Measurements from ENCODE around the gene MEF2D. TPM values are rescaled to one million over a fixed set of nuclear protein-coding genes. Genes with fewer than 3 reads are reported as not detected.

MEF2D gene
- total RNA-seq, 1 experiment from 2014 or later, result 22.3 TPM

DNA sequence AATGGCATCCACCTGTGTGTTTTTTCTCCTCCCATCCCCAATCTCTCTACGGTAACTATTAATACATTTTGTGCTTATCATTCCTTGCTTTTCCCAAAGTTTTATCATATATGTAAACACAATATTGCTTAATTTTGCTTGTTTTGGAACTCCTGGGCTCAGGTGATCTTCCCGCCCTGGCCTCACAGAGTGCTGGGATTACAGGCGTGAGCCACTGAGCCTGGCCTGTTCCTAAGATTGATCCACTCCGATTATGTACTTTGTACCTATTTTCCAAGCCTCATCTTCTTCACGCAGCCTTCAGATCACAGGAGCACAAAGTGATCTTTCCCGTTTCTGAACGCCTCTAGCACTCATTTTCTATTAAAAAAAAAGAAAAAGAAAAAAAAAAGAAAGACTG lies 45.2 kb downstream of the MEF2D start:
- no peak for DNase-seq
- Histone ChIP-seq H3K4me3 (ENCODE audit: low read length) (no peak overlapping the region), H3K4me2 (ENCODE audit: low read depth, low read length, poor library complexity, severe bottlenecking) (no peak overlapping the region), H3K9me3 (ENCODE audit: low read length) (no peaks in the 10 kb centered on the region), H3K79me2 (ENCODE audit: low read length) (no peaks in the 10 kb centered on the region), H3K27me3 (ENCODE audit: low read length) (no peaks in the 10 kb centered on the region), H2AFZ (ENCODE audit: low read length) (no peak overlapping the region), H4K20me1 (ENCODE audit: insufficient read depth, low read depth, low read length) (no peaks in the 10 kb centered on the region), H3K36me3 (ENCODE audit: insufficient read depth, low read length) (no peaks in the 10 kb centered on the region), H3K4me1 (ENCODE audit: low read length) (peaks cover 30% of the 10 kb centered on the region), H3K9ac (ENCODE audit: low read length) (no peak overlapping the region), H3K9me2 (replicated peaks; ENCODE audit: insufficient read depth, low read length) (no peaks in the 10 kb centered on the region), H3K27ac (ENCODE audit: low read length) (no peak overlapping the region)

DNA sequence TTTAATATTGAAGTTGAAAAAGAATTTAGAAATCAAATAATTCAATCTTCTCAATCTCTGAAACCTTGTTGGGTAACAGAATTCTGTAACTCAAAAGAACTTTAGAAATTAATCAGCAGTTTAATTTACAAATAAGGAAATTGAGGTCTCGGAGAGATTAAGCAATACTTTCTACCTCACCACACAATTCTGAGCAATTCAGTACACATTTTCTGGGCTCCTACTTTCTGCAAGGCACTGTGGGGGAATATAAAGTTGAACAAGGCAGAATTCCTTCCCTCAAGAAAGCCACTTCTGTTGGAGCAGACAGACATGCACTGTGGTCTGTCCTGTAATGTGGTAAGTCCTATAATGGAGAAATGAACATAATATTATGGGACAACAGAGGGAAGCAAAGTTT lies 47.7 kb downstream of the MEF2D start:
- Histone ChIP-seq H3K9me3 (ENCODE audit: low read length) (no peaks in the 10 kb centered on the region), H3K4me3 (ENCODE audit: low read length) (no peak overlapping the region), H3K27ac (ENCODE audit: low read length) (no peak overlapping the region), H4K20me1 (ENCODE audit: insufficient read depth, low read depth, low read length) (no peaks in the 10 kb centered on the region), H3K27me3 (ENCODE audit: low read length) (no peaks in the 10 kb centered on the region), H3K4me1 (ENCODE audit: low read length) (peaks cover 30% of the 10 kb centered on the region), H2AFZ (ENCODE audit: low read length) (no peak overlapping the region), H3K9me2 (replicated peaks; ENCODE audit: insufficient read depth, low read length) (no peaks in the 10 kb centered on the region), H3K9ac (ENCODE audit: low read length) (no peak overlapping the region), H3K4me2 (ENCODE audit: low read depth, low read length, poor library complexity, severe bottlenecking) (peak overlapping the region; percentile 3), H3K36me3 (ENCODE audit: insufficient read depth, low read length) (no peaks in the 10 kb centered on the region), H3K79me2 (ENCODE audit: low read length) (no peaks in the 10 kb centered on the region)
- no peak for DNase-seq

DNA sequence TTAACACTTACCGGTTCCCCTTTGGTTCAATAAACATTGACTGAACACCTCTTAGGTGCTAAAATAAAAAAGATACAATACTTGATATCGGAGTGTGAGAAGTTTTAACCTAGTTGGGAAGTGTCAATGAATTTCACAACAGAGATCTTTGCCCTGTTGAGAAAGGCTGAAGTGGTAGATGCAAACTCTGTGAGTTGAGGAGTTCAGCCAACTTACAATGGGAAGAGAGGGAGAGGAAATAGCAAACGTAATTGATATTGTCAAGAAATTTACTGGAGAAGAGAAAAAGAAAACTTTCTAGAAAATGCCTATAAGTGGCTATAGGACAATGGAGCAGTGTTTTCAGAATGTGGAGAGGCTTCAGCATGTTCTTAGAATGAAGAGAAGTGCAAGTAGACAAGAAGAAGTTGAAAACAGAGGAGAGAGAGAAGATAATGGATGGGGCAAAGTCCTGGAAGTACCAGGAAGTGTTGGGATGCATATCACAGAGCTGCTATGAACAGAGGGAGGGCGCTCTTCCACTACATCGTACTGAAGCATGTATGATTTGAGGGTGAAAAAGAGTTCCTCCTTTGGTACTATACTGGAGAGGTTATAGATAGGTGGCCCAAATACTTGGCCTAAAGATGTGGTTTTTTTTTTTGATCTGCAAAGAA lies 48.9 kb downstream of the MEF2D start:
- Histone ChIP-seq H3K4me1 (ENCODE audit: low read length) (peaks cover 19% of the 10 kb centered on the region), H4K20me1 (ENCODE audit: insufficient read depth, low read depth, low read length) (no peaks in the 10 kb centered on the region), H2AFZ (ENCODE audit: low read length) (no peak overlapping the region), H3K27ac (ENCODE audit: low read length) (no peak overlapping the region), H3K9me2 (replicated peaks; ENCODE audit: insufficient read depth, low read length) (no peaks in the 10 kb centered on the region), H3K27me3 (ENCODE audit: low read length) (no peaks in the 10 kb centered on the region), H3K79me2 (ENCODE audit: low read length) (no peaks in the 10 kb centered on the region), H3K36me3 (ENCODE audit: insufficient read depth, low read length) (no peaks in the 10 kb centered on the region), H3K4me3 (ENCODE audit: low read length) (no peak overlapping the region), H3K9ac (ENCODE audit: low read length) (no peak overlapping the region), H3K4me2 (ENCODE audit: low read depth, low read length, poor library complexity, severe bottlenecking) (no peak overlapping the region), H3K9me3 (ENCODE audit: low read length) (no peaks in the 10 kb centered on the region)
- no peak for DNase-seq

DNA sequence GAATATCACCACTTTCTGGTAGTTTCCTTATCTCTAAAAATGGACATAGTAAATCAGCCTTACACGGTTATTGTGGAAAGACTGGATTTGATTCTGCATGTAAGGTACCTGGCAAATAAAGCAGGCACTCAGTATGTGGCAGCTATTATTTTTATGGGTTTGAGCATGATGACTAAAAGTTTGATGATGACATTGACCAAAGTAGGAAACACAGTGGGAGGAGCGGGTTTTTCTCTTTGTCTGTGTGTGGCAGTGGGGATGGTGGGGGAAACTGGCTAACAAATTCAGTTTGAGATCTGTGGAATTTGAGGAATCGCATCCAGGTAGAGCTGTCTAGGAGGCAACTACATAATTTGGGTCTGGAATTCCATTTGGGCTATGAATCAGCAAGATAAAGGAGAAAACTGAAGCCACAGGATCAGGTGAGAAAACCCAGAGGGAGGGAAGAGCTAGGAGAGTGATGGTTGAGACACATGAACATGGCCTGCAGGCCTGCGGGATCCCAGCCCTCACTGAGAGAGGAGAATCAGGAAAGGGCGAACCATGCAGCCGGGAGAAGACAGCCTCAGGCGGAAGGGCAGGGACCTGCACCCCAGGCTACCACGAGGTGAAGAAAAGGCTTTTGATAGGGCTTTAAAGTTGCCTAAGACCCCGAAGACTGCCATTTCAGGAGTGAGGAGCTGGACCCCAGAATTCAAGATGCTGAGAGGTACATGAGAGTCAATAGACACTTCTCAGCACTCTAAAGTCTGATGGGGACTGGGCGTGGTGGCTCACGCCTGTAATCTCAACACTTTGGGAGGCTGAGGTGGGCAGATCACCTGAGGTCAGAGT lies 52.2 kb downstream of the MEF2D start:
- H3K36me3 ChIP-seq (ENCODE audit: insufficient read depth, low read length), result no peaks in the 10 kb centered on the region
- no peak overlapping the region for H3K27ac ChIP-seq (ENCODE audit: low read length)
- no peaks in the 10 kb centered on the region for H3K9me3 ChIP-seq (ENCODE audit: low read length)
- no peaks in the 10 kb centered on the region for H4K20me1 ChIP-seq (ENCODE audit: insufficient read depth, low read depth, low read length)
- no peak overlapping the region for H3K9ac ChIP-seq (ENCODE audit: low read length)
- H3K4me3 ChIP-seq (ENCODE audit: low read length), result no peak overlapping the region
- H3K79me2 ChIP-seq (ENCODE audit: low read length), result no peaks in the 10 kb centered on the region
- no peaks in the 10 kb centered on the region for H3K9me2 ChIP-seq (replicated peaks; ENCODE audit: insufficient read depth, low read length)
- H3K27me3 ChIP-seq (ENCODE audit: low read length), result no peaks in the 10 kb centered on the region
- no peak overlapping the region for H3K4me2 ChIP-seq (ENCODE audit: low read depth, low read length, poor library complexity, severe bottlenecking)
- H2AFZ ChIP-seq (ENCODE audit: low read length), result no peak overlapping the region
- H3K4me1 ChIP-seq (ENCODE audit: low read length), result peaks cover 18% of the 10 kb centered on the region
- no peak for DNase-seq

DNA sequence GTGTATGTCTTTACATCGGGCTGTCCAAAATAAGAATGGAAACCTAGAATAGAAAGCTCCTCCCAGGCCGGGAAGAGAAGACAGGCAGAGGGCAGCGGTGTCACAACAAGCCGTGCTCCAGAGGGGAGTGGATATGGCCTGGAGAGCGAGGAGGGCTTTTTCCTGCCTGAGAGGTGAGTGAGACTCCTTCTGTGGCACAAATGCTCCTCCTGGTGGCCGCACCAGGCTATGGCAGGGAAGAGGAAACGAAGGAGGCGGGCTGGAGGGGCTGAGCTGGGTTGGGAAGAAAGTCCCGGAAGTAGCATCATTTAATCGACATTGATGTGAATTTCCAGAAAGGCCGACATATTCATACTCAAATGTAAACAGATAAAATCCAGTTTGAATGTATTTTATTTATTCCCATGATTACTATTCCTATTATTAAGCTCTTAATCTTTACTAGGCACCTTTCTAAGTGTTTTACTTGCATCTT lies 54.7 kb downstream of the MEF2D start:
- Histone ChIP-seq H3K27ac (ENCODE audit: low read length) (no peak overlapping the region), H3K79me2 (ENCODE audit: low read length) (no peaks in the 10 kb centered on the region), H3K36me3 (ENCODE audit: insufficient read depth, low read length) (no peaks in the 10 kb centered on the region), H2AFZ (ENCODE audit: low read length) (peak overlapping the region; percentile 64), H3K27me3 (ENCODE audit: low read length) (no peaks in the 10 kb centered on the region), H4K20me1 (ENCODE audit: insufficient read depth, low read depth, low read length) (no peaks in the 10 kb centered on the region), H3K9ac (ENCODE audit: low read length) (no peak overlapping the region), H3K4me1 (ENCODE audit: low read length) (peaks cover 15% of the 10 kb centered on the region), H3K9me3 (ENCODE audit: low read length) (no peaks in the 10 kb centered on the region), H3K9me2 (replicated peaks; ENCODE audit: insufficient read depth, low read length) (no peaks in the 10 kb centered on the region), H3K4me2 (ENCODE audit: low read depth, low read length, poor library complexity, severe bottlenecking) (peak overlapping the region; percentile 46), H3K4me3 (ENCODE audit: low read length) (no peak overlapping the region)
- peak; percentile 90 for DNase-seq

DNA sequence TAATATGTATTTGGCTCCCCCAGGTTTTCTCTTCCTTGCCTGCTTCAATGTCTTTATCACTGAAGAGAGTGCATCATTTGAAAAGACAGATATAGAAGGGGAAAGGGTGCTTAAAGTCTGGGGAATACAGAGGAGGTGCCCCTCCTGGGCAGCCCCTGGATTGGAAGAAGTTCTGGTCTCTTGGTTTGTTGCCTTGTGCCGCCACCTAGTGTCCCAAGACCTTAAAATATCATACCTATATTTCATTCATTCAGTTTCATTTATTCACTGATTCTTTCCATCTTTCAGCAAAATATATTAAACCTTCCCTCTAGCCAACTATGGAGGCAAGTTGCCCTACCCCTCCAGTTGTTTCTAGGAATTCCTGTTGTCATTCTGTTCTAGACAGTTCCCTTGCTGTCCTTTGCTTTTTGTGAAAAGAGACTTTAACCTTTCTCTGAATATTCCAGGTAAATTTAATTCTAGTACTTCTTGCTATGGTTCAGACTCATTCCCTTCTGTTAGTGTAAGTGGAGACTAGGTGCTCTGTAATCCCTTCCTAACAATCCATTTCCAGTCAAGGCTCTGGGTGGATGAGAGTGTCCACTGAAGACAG lies 56.1 kb downstream of the MEF2D start:
- no peaks in the 10 kb centered on the region for H3K27me3 ChIP-seq (ENCODE audit: low read length)
- H3K4me1 ChIP-seq (ENCODE audit: low read length), result peaks cover 23% of the 10 kb centered on the region

DNA sequence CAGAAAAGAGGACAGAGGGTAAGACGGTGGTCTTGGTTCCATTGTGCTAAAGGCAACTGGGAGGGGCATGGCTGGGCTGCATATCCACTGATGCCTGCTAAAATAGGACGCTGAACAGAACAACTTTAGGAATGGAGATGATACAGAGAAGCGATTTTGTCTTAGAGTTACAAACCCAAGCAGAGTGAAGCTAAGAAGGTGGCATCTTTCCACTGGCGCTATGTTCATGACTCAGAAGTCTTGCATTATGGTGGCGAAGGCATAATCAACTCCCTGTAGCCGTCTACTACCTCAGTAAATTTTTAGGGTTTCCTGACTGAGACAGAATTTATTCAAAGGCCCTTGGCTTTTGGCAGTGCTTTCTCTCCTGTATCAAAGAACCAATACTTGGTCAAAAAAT lies 57.3 kb downstream of the MEF2D start:
- no peaks in the 10 kb centered on the region for H3K79me2 ChIP-seq (ENCODE audit: low read length)
- H3K27me3 ChIP-seq (ENCODE audit: low read length), result no peaks in the 10 kb centered on the region
- H2AFZ ChIP-seq (ENCODE audit: low read length), result no peak overlapping the region
- H3K9me2 ChIP-seq (replicated peaks; ENCODE audit: insufficient read depth, low read length), result no peaks in the 10 kb centered on the region
- DNase-seq, result no peak
- no peaks in the 10 kb centered on the region for H4K20me1 ChIP-seq (ENCODE audit: insufficient read depth, low read depth, low read length)
- H3K36me3 ChIP-seq (ENCODE audit: insufficient read depth, low read length), result no peaks in the 10 kb centered on the region
- peaks cover 29% of the 10 kb centered on the region for H3K4me1 ChIP-seq (ENCODE audit: low read length)
- no peak overlapping the region for H3K27ac ChIP-seq (ENCODE audit: low read length)
- H3K4me3 ChIP-seq (ENCODE audit: low read length), result no peak overlapping the region
- H3K4me2 ChIP-seq (ENCODE audit: low read depth, low read length, poor library complexity, severe bottlenecking), result no peak overlapping the region
- H3K9me3 ChIP-seq (ENCODE audit: low read length), result no peaks in the 10 kb centered on the region
- no peak overlapping the region for H3K9ac ChIP-seq (ENCODE audit: low read length)

More for the DNA sequence above, 56.1 kb downstream of the MEF2D start:
- peak; percentile 79 for DNase-seq
- no peak overlapping the region for H3K4me2 ChIP-seq (ENCODE audit: low read depth, low read length, poor library complexity, severe bottlenecking)
- H3K27ac ChIP-seq (ENCODE audit: low read length), result no peak overlapping the region
- no peak overlapping the region for H3K9ac ChIP-seq (ENCODE audit: low read length)
- H3K36me3 ChIP-seq (ENCODE audit: insufficient read depth, low read length), result no peaks in the 10 kb centered on the region
- no peaks in the 10 kb centered on the region for H3K9me3 ChIP-seq (ENCODE audit: low read length)
- H3K79me2 ChIP-seq (ENCODE audit: low read length), result no peaks in the 10 kb centered on the region
- no peak overlapping the region for H3K4me3 ChIP-seq (ENCODE audit: low read length)
- no peak overlapping the region for H2AFZ ChIP-seq (ENCODE audit: low read length)
- no peaks in the 10 kb centered on the region for H3K9me2 ChIP-seq (replicated peaks; ENCODE audit: insufficient read depth, low read length)
- no peaks in the 10 kb centered on the region for H4K20me1 ChIP-seq (ENCODE audit: insufficient read depth, low read depth, low read length)

Data from Karpas-422 (cell line).